Neutrophil (primary cell): ENCODE data around the gene PHAF1.

Source experiments
- H3K27ac ChIP-seq: fragments of 200-600 bp; sonication (generic); 2 replicates; pipeline ENCODE4 v1.5.1; 2016; ENCODE audit warnings: mild to moderate bottlenecking, moderate library complexity
- H3K27me3 ChIP-seq: fragments of 200-600 bp; sonication (generic); 2 replicates; pipeline ENCODE4 v1.6.0; 2016; ENCODE audit warnings: mild to moderate bottlenecking
- H3K36me3 ChIP-seq: fragments of 200-600 bp; sonication (generic); 2 replicates; pipeline ENCODE4 v1.5.1; 2017
- H3K4me1 ChIP-seq, 2 experiments: fragments of 200-600 bp in 1 of 2; sonication (generic) in 1 of 2; 1 replicate in 1 of 2; 2 replicates in 1 of 2; pipeline versions ENCODE4 v1.5.1 to v1.6.1; 2013 to 2016; ENCODE audit warnings: low read depth in 1 of 2, low read length in 1 of 2, mild to moderate bottlenecking in 1 of 2, moderate library complexity in 1 of 2; ENCODE audit not compliant: control insufficient read depth in 1 of 2, insufficient read depth in 1 of 2
- H3K4me3 ChIP-seq, 2 experiments: fragments of 200-600 bp in 1 of 2; sonication (generic) in 1 of 2; 1 replicate in 1 of 2; 2 replicates in 1 of 2; pipeline ENCODE4 v1.5.1; 2013 to 2016; ENCODE audit warnings: low read depth in 1 of 2, low read length in 1 of 2, mild to moderate bottlenecking in 1 of 2, moderate library complexity in 1 of 2
- H3K9me3 ChIP-seq: fragments of 200-600 bp; sonication (generic); 2 replicates; pipeline ENCODE4 v1.5.1; 2016
- CTCF ChIP-seq: fragments of 200-600 bp; sonication (generic); IDR thresholded peaks from 2 replicates; pipeline ENCODE4 v1.5.1; 2016; ENCODE audit warnings: antibody characterized with exemption

Gene PHAF1

GRCh38 chr16:67188323-67188722, 78.6 kb downstream of the PHAF1 start:
- Histone ChIP-seq H3K4me1 (peaks cover 39 to 40% of the 10 kb centered on the region in 2 experiments), H3K27me3 (peaks cover 30% of the 10 kb centered on the region), H3K36me3 (peaks cover 5% of the 10 kb centered on the region), H3K4me3 (no peak overlapping the region), H3K9me3 (no peaks in the 10 kb centered on the region), H3K27ac (no peak overlapping the region)
- no peak for TF ChIP-seq CTCF

GRCh38 chr16:67188798-67189197, 79.1 kb downstream of the PHAF1 start:
- Histone ChIP-seq H3K4me1 (peaks cover 40 to 42% of the 10 kb centered on the region in 2 experiments), H3K27me3 (peaks cover 30% of the 10 kb centered on the region), H3K27ac (no peak overlapping the region), H3K4me3 (no peak overlapping the region), H3K9me3 (no peaks in the 10 kb centered on the region), H3K36me3 (peaks cover 5% of the 10 kb centered on the region)
- TF ChIP-seq CTCF = no peak

- H3K27ac ChIP-seq = no peak within 1 kb of the TSS
- no peak within 1 kb of the TSS for H3K4me3 ChIP-seq
- H3K36me3 ChIP-seq = peaks cover 17% of the 10 kb centered on the region
- no peaks in the 10 kb centered on the region for H3K9me3 ChIP-seq
- TF ChIP-seq CTCF = no peak
- H3K4me1 ChIP-seq = peaks cover 31 to 35% of the 10 kb centered on the region in 2 experiments
- peaks cover 21% of the 10 kb centered on the region for H3K27me3 ChIP-seq
Observed at GRCh38 chr16:67190041-67190440, 80.3 kb downstream of the PHAF1 start, which contains the start of gene EXOC3L1. TSS of gene EXOC3L1 (minus strand) at chr16:67190136. CDS start at chr16:67189676, 460 bp downstream.

GRCh38 chr16:67190448-67191399, 81.0 kb downstream of the PHAF1 start:
- peaks cover 24% of the 10 kb centered on the region for H3K36me3 ChIP-seq
- H3K27ac ChIP-seq = no peak overlapping the region
- no peak for TF ChIP-seq CTCF
- no peaks in the 10 kb centered on the region for H3K9me3 ChIP-seq
- no peak overlapping the region for H3K4me3 ChIP-seq
- peaks cover 14% of the 10 kb centered on the region for H3K27me3 ChIP-seq
- H3K4me1 ChIP-seq = peaks cover 24 to 28% of the 10 kb centered on the region in 2 experiments

- Histone ChIP-seq H3K27me3 (peaks cover 7% of the 10 kb centered on the region), H3K27ac (peak overlapping the region; percentile 81), H3K9me3 (no peaks in the 10 kb centered on the region), H3K36me3 (peaks cover 32% of the 10 kb centered on the region), H3K4me1 (peaks cover 21 to 26% of the 10 kb centered on the region in 2 experiments), H3K4me3 (peak overlapping the region; percentile 79 to 97)
- TF ChIP-seq CTCF = no peak
Observed at GRCh38 chr16:67191411-67191994, 81.8 kb downstream of the PHAF1 start.
